Hepatocyte (in vitro differentiated cells): Measurements from ENCODE around the gene FGF3. TPM values are rescaled to one million over a fixed set of nuclear protein-coding genes. Genes with fewer than 3 reads are reported as not detected.

Experiments
- DNase-seq: peaks from one replicate; pipeline ENCODE4 v3.0.0-alpha.2; 2016; ENCODE audit warnings: low spot score
- H2AFZ ChIP-seq: fragments of 200-600 bp; sonication (generic); 2 replicates; pipeline ENCODE4 v1.6.0; 2016; ENCODE audit warnings: antibody characterized with exemption, mild to moderate bottlenecking
- H3K27ac ChIP-seq: fragments of 200-600 bp; sonication (generic); 2 replicates; pipeline ENCODE4 v1.5.1; 2016; ENCODE audit warnings: mild to moderate bottlenecking
- H3K27me3 ChIP-seq: fragments of 200-600 bp; sonication (generic); 2 replicates; pipeline ENCODE4 v1.6.1; 2016
- H3K36me3 ChIP-seq: fragments of 200-600 bp; sonication (generic); replicated peaks from 2 replicates; pipeline ENCODE4 v1.5.1; 2016; ENCODE audit warnings: low read depth; ENCODE audit not compliant: insufficient read depth
- H3K4me1 ChIP-seq: fragments of 200-600 bp; sonication (generic); 2 replicates; pipeline ENCODE4 v1.5.1; 2016; ENCODE audit warnings: mild to moderate bottlenecking, moderate library complexity; ENCODE audit not compliant: insufficient read depth
- H3K4me2 ChIP-seq: fragments of 200-600 bp; sonication (generic); 2 replicates; pipeline ENCODE4 v1.6.0; 2016
- H3K4me3 ChIP-seq: fragments of 200-600 bp; sonication (generic); 2 replicates; pipeline ENCODE4 v1.5.1; 2016; ENCODE audit warnings: mild to moderate bottlenecking
- H3K79me2 ChIP-seq: fragments of 200-600 bp; sonication (generic); 2 replicates; pipeline ENCODE4 v1.6.0; 2017; ENCODE audit warnings: mild to moderate bottlenecking
- H3K9me2 ChIP-seq: fragments of 200-600 bp; sonication (generic); replicated peaks from 2 replicates; pipeline ENCODE4 v1.6.0; 2017; ENCODE audit warnings: mild to moderate bottlenecking; ENCODE audit not compliant: insufficient read depth
- H3K9me3 ChIP-seq: fragments of 200-600 bp; sonication (generic); 2 replicates; pipeline ENCODE4 v1.5.1; 2016; ENCODE audit warnings: low read depth, mild to moderate bottlenecking
- H4K20me1 ChIP-seq: fragments of 200-600 bp; sonication (generic); 2 replicates; pipeline ENCODE4 v1.6.0; 2016; ENCODE audit warnings: mild to moderate bottlenecking; ENCODE audit not compliant: insufficient read depth, poor library complexity, severe bottlenecking
- CTCF ChIP-seq: fragments of 200-600 bp; sonication (generic); IDR thresholded peaks from 2 replicates; pipeline ENCODE4 v1.5.1; 2016; ENCODE audit warnings: antibody characterized with exemption, mild to moderate bottlenecking; ENCODE audit not compliant: poor library complexity
- EZH2 ChIP-seq: fragments of 200-600 bp; sonication (generic); IDR thresholded peaks from 2 replicates; pipeline ENCODE4 v1.6.1; 2016; ENCODE audit warnings: antibody characterized with exemption, mild to moderate bottlenecking, borderline replicate concordance
- EZH2phosphoT487 ChIP-seq: fragments of 200-600 bp; sonication (generic); IDR thresholded peaks from one replicate; pipeline ENCODE4 v1.6.1; 2018; ENCODE audit warnings: antibody characterized with exemption, mild to moderate bottlenecking, low read depth, moderate library complexity; ENCODE audit not compliant: unreplicated experiment, severe bottlenecking
- WGBS: methylation state at CpG from one replicate; pipeline ENCODE4 v1.1.6; 2016; ENCODE audit warnings: low lambda C conversion rate; ENCODE audit errors: missing lambda C conversion rate; 5-methylcytosine and 5-hydroxymethylcytosine counted together
- polyA plus RNA-seq: library from polyadenylated mRNA; unstranded; fragments of >200 nt; fragmentation: Nextera tagmentation; extraction: Ambion mirVana; gene quantifications from 2 replicates; pipeline ENCODE4 v1.2.1, GENCODE V29; 2016
- total RNA-seq: library from RNA; depleted of rRNA; stranded (reverse); fragments of >200 nt; gene quantifications from 2 replicates; pipeline ENCODE4 v1.2.3, GENCODE V29; 2014

FGF3 gene
- total and polyA plus RNA-seq, 2 experiments from 2014 or later = not detected

GRCh38 chr11:69862331-69862771, 43.1 kb upstream of the FGF3 start:
- no peak overlapping the region for H2AFZ ChIP-seq
- H4K20me1 ChIP-seq = no peaks in the 10 kb centered on the region
- no peaks in the 10 kb centered on the region for H3K79me2 ChIP-seq
- no peaks in the 10 kb centered on the region for H3K9me3 ChIP-seq
- no peak overlapping the region for H3K27ac ChIP-seq
- H3K4me2 ChIP-seq = no peak overlapping the region
- no peak for DNase-seq
- H3K36me3 ChIP-seq = no peaks in the 10 kb centered on the region
- H3K9me2 ChIP-seq = no peaks in the 10 kb centered on the region
- H3K4me1 ChIP-seq = no peaks in the 10 kb centered on the region
- H3K27me3 ChIP-seq = peaks cover 4% of the 10 kb centered on the region
- no peak overlapping the region for H3K4me3 ChIP-seq
- TF ChIP-seq CTCF = no peak
- TF ChIP-seq EZH2 = no peak
- no peak for TF ChIP-seq EZH2phosphoT487
- 71% methylated on average over 19 of the region's 19 CpGs for WGBS

GRCh38 chr11:69861901-69862300, 42.7 kb upstream of the FGF3 start:
- H3K27me3 ChIP-seq = peaks cover 4% of the 10 kb centered on the region
- TF ChIP-seq EZH2phosphoT487 = no peak
- no peak for TF ChIP-seq CTCF
- no peak for TF ChIP-seq EZH2
- no peaks in the 10 kb centered on the region for H3K4me1 ChIP-seq
- no peak overlapping the region for H3K4me2 ChIP-seq
- H3K9me2 ChIP-seq = no peaks in the 10 kb centered on the region
- no peak overlapping the region for H2AFZ ChIP-seq
- no peak overlapping the region for H3K27ac ChIP-seq
- H3K4me3 ChIP-seq = no peak overlapping the region
- no peaks in the 10 kb centered on the region for H3K36me3 ChIP-seq
- H3K79me2 ChIP-seq = no peaks in the 10 kb centered on the region
- WGBS = 88% methylated on average over 7 of the region's 7 CpGs
- no peaks in the 10 kb centered on the region for H4K20me1 ChIP-seq
- H3K9me3 ChIP-seq = no peaks in the 10 kb centered on the region
- no peak for DNase-seq

GRCh38 chr11:69860796-69861445, 41.7 kb upstream of the FGF3 start:
- Histone ChIP-seq H3K79me2 (no peaks in the 10 kb centered on the region), H3K36me3 (no peaks in the 10 kb centered on the region), H4K20me1 (no peaks in the 10 kb centered on the region), H3K4me3 (no peak overlapping the region), H3K9me3 (no peaks in the 10 kb centered on the region), H3K27me3 (peaks cover 4% of the 10 kb centered on the region), H2AFZ (no peak overlapping the region), H3K4me1 (no peaks in the 10 kb centered on the region), H3K4me2 (no peak overlapping the region), H3K9me2 (no peaks in the 10 kb centered on the region), H3K27ac (no peak overlapping the region)
- DNase-seq = no peak
- no peak for TF ChIP-seq EZH2
- TF ChIP-seq EZH2phosphoT487 = no peak
- no peak for TF ChIP-seq CTCF
- WGBS = 82% methylated on average over 9 of the region's 9 CpGs
